Ovary (tissue), 9 donors: ENCODE measurements around the gene UHRF1. TPM values are rescaled to one million over a fixed set of nuclear protein-coding genes. Genes with fewer than 3 reads are reported as not detected.

Source experiments
- DNase-seq, 5 donors: peaks; one replicate each; pipeline ENCODE4 v3.0.0-alpha.2; 2019 to 2020
- H3K27ac ChIP-seq, 2 donors: fragments of 200-600 bp; one replicate each; pipeline versions ENCODE4 v1.5.1 to v1.8.0; 2019 to 2022
- H3K27me3 ChIP-seq: fragments of 200-600 bp; one replicate; pipeline ENCODE4 v1.8.0; 2022
- H3K36me3 ChIP-seq: fragments of 200-600 bp; sonication (generic); one replicate; pipeline ENCODE4 v1.5.1; 2019
- H3K4me1 ChIP-seq: one replicate; pipeline ENCODE4 v1.8.1; 2013; ENCODE audit warnings: mild to moderate bottlenecking, moderate library complexity; ENCODE audit not compliant: insufficient read depth
- H3K4me3 ChIP-seq: fragments of 200-600 bp; sonication (generic); one replicate; pipeline ENCODE4 v1.5.1; 2017
- H3K9me3 ChIP-seq, 2 donors: fragments of 200-600 bp in 1 of 2; sonication (generic) in 1 of 2; one replicate each; pipeline versions ENCODE4 v1.5.1 to v1.8.1; 2013 to 2019; ENCODE audit warnings: mild to moderate bottlenecking in 1 of 2, moderate library complexity in 1 of 2
- EP300 ChIP-seq: sonication (generic); formaldehyde crosslinking; IDR thresholded peaks from one replicate; pipeline ENCODE4 v1.6.1; 2017; ENCODE audit warnings: antibody characterized with exemption
- POLR2A ChIP-seq: fragments of 450-650 bp; IDR thresholded peaks from one replicate; pipeline ENCODE4 v1.6.1; 2017; ENCODE audit warnings: antibody characterized with exemption, mild to moderate bottlenecking, moderate library complexity
- WGBS, 3 donors: extraction: QIAGEN DNeasy Blood & Tissue Kit in 1 of 3; methylation state at CpG; one replicate each; pipeline versions ENCODE4 v1.1.5 to v1.1.7; 2013 to 2017; 5-methylcytosine and 5-hydroxymethylcytosine counted together
- intact Hi-C, 4 donors: fragments of 100-400 bp; cut with DNase I; formaldehyde crosslinking; loops; one replicate each; pipeline versions ENCODE4 v1.11.0 to v1.15.1; 2022 to 2023
- polyA plus RNA-seq, 2 donors: library from polyadenylated mRNA; stranded (reverse); fragments of 200-250 nt in 1 of 2; fragments of 350-450 nt in 1 of 2; fragmentation: Illumina TruSeq in 1 of 2; extraction: RNeasy Lipid Tissue Mini Kit (QIAGEN cat#74804) in 1 of 2; gene quantifications; one replicate each; pipeline ENCODE4 v1.2.3, GENCODE V29; 2013 to 2014
- total RNA-seq, 7 donors: library from RNA; depleted of rRNA in 2 of 7; stranded (reverse); fragments of >200 nt in 2 of 7; fragmentation: NEBNext Ultra II Directional in 3 of 7; extraction: Animal tissue kit (Norgen Biotek cat#: 25700) in 3 of 7; gene quantifications; one replicate each; pipeline versions ENCODE4 v1.1.0 to v1.2.4, GENCODE V29; 2016 to 2023
- TF ChIP-seq, protein P1 (sequence below), 3 donors: fragments of 450-650 bp in 2 of 3; fragments of 200-600 bp in 1 of 3; IDR thresholded peaks; one replicate each; pipeline versions ENCODE4 v1.5.1 to v1.8.0; 2016 to 2022; ENCODE audit warnings: antibody characterized with exemption in 3 of 3, mild to moderate bottlenecking in 1 of 3
- donor health status: DM: no; HTN: no; CAD: no; lungs with moderate emphysema.
- donor health status: DM: no; HTN: no; CAD: no.
- donor health status: Bipolar disorder and iron deficiency.
- donor health status: DM: yes; HTN: yes; CAD: no.
- donor health status: DM: no; HTN: no; CAD: no.
- donor health status: DM: yes; HTN: yes; CAD: no.

UHRF1 gene
- total and polyA plus RNA-seq, 9 donors = 0.18 to 4.0 (median 0.50) TPM

DNA sequence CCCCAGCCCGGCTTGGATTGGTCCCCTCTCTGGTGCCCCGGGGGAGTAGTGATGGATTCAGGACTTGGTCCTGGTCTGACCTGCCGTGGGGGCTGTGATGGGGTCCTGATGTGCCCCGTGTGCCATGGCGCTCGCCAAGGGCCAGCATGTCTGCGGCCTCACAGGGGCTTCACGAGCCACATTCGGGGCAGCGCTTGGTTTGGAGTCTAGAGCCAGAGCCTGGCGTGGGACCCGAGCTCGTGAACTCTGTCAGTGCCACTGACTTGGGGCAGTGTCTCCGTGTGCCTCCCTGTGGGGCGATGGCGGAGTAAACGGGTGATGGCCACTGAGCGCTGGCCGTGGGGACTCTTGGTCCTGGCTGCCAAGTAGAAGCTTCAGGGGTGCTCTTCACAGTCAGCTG is 76.8 kb downstream of the UHRF1 start:
- H3K36me3 ChIP-seq = no peaks in the 10 kb centered on the region
- peaks cover 28% of the 10 kb centered on the region for H3K4me1 ChIP-seq
- H3K27ac ChIP-seq = no peak overlapping the region
- 87% methylated on average over 19 of the region's 19 CpGs for WGBS, 3 donors
- intact Hi-C loops = loop anchor here in 1 of 4 donors (5.0 kb wide), 1 partner anchor 36 kb away; no protein-coding TSS in a partner anchor
- H3K4me3 ChIP-seq = no peak overlapping the region
- no peaks in the 10 kb centered on the region for H3K27me3 ChIP-seq
- TF ChIP-seq POLR2A = no peak
- TF ChIP-seq, protein P1, sequence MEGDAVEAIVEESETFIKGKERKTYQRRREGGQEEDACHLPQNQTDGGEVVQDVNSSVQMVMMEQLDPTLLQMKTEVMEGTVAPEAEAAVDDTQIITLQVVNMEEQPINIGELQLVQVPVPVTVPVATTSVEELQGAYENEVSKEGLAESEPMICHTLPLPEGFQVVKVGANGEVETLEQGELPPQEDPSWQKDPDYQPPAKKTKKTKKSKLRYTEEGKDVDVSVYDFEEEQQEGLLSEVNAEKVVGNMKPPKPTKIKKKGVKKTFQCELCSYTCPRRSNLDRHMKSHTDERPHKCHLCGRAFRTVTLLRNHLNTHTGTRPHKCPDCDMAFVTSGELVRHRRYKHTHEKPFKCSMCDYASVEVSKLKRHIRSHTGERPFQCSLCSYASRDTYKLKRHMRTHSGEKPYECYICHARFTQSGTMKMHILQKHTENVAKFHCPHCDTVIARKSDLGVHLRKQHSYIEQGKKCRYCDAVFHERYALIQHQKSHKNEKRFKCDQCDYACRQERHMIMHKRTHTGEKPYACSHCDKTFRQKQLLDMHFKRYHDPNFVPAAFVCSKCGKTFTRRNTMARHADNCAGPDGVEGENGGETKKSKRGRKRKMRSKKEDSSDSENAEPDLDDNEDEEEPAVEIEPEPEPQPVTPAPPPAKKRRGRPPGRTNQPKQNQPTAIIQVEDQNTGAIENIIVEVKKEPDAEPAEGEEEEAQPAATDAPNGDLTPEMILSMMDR (IDR thresholded peaks at IDR 0.05) = no peak
- TF ChIP-seq EP300 = no peak
- H3K9me3 ChIP-seq = no peaks in the 10 kb centered on the region
- peak in 1 of 5 donors; percentile 25 for DNase-seq

DNA sequence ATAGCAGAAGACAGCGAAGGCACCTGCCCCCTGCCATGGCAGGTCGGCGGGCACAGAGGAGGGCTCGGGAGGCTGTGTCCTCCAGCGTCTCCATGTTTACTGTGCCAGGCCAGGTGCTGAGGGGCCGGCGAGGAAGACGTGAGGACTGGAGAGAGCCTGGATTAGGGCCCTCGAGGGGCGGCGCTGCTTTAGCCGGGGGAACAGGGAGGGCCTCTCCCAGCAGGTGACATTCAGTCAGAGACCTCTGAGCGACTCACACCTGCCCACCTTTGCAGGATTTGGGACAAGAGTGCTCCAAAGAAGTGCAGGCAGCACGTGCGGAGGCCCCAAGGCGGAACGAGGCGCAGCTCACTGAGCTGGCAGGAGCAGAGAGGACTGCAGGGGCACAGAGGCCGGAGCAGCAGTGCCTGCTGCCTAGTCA is 77.2 kb downstream of the UHRF1 start:
- Histone ChIP-seq H3K4me3 (no peak overlapping the region), H3K36me3 (no peaks in the 10 kb centered on the region), H3K27me3 (no peaks in the 10 kb centered on the region), H3K27ac (no peak overlapping the region), H3K4me1 (peaks cover 28% of the 10 kb centered on the region), H3K9me3 (no peaks in the 10 kb centered on the region)
- TF ChIP-seq EP300 = no peak
- TF ChIP-seq, protein P1 (IDR thresholded peaks at IDR 0.05) = no peak
- intact Hi-C loops = loop anchor here in 1 of 4 donors (5.0 kb wide), 1 partner anchor 36 kb away; no protein-coding TSS in a partner anchor
- peak in 1 of 5 donors; percentile 34 for DNase-seq
- WGBS, 3 donors = 86% methylated on average over 18 to 19 of the region's 19 CpGs

DNA sequence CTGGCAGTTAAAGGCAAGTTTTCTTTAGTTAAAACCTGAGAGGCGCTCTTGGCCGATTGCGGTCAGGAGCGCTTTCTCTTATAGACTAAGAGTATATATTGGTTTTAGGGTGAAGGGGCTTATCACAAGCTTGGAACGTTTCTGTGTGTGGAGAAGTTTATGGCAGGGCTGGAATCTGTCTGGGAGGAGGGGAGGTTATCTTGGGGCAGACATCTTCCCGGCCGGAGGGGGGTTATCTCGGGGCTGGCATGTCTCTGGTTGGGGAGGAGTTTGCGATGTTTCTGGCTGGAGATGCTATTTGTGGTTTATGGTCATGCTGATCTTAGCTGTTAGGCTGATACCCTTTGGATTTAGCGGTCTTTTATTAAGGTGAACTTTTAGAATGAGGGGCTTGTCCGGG is 78.0 kb downstream of the UHRF1 start:
- TF ChIP-seq POLR2A (no peak), EP300 (no peak)
- TF ChIP-seq, protein P1 (IDR thresholded peaks at IDR 0.05) = no peak
- H3K27me3 ChIP-seq = no peaks in the 10 kb centered on the region
- DNase-seq = peak in 1 of 5 donors; percentile 36
- WGBS, 3 donors = 27 to 31% (median 28%) methylated on average over 11 of the region's 11 CpGs
- intact Hi-C loops = loop anchor here in 1 of 4 donors (5.0 kb wide), 1 partner anchor 35 kb away; no protein-coding TSS in a partner anchor
- no peaks in the 10 kb centered on the region for H3K36me3 ChIP-seq
- H3K27ac ChIP-seq = no peak overlapping the region
- H3K9me3 ChIP-seq = no peaks in the 10 kb centered on the region
- H3K4me1 ChIP-seq = peaks cover 28% of the 10 kb centered on the region
- H3K4me3 ChIP-seq = no peak overlapping the region

DNA sequence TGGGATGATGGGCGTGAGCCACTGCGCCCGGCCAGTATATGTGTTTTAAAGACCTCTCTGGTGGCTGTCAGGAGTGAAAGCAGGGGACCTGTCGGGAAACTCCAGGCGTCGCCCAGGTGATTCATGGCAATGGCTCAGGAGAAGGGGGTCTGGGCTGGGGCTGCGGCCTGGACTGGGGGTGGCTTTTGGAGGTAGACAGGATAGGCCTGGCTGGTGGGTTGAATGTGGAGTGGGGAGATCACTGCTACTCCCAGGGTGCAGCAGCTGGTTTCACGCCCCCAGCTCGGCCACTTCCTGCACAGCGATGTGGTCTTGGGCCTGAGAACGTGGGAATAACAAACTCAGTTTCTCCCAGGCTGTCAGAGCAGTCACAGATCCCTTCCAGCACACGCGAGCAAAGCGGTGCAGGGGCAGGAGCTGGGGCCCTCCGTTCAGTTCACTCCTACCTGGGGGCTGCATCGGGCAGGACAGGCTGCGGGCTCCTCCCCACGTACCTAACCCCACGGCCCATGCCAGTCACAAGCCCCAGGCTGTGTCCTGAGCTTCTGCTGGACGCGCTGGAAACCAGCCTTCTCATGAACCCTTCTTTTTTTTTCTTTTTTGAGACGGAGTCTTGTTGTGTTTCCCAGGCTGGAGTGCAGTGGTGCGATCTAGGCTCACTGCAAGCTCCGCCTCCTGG is 78.5 kb downstream of the UHRF1 start:
- Histone ChIP-seq H3K27ac (no peak overlapping the region), H3K36me3 (no peaks in the 10 kb centered on the region), H3K4me3 (no peak overlapping the region), H3K9me3 (no peaks in the 10 kb centered on the region), H3K27me3 (no peaks in the 10 kb centered on the region), H3K4me1 (peaks cover 28% of the 10 kb centered on the region)
- 50 to 60% (median 57%) methylated on average over 24 of the region's 24 CpGs for WGBS, 3 donors
- intact Hi-C loops = loop anchor here in 1 of 4 donors (5.0 kb wide), 1 partner anchor 34 kb away; no protein-coding TSS in a partner anchor
- TF ChIP-seq EP300 (no peak), POLR2A (no peak)
- peak in 2 of 5 donors; percentile 28 to 33 for DNase-seq

DNA sequence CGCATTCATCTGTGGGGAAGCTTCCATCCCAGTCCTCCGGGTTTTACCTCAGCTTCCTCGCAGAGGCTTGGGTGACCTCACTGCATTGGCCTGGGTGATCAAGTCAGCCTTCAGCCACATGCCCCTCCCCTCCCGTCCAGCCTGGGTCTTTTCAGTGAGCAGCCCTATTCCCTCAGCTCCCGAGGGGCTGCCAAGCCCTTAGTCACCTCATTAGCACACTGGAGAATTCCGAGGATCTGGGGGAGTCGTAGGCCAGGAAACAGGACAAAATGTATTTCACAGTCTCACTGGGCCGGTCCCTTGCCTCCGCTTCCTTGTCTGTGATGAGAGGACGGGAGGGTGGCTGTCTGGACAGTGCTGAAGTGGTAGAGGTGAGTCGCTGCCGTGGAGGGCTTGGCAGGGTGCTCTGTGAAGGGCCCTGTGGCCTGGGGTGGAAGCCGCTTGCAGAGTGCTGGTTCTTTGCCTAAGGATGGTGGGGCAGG is 79.5 kb downstream of the UHRF1 start:
- Histone ChIP-seq H3K27me3 (no peaks in the 10 kb centered on the region), H3K9me3 (no peaks in the 10 kb centered on the region), H3K36me3 (no peaks in the 10 kb centered on the region), H3K4me1 (peaks cover 24% of the 10 kb centered on the region), H3K27ac (no peak overlapping the region), H3K4me3 (no peak overlapping the region)
- DNase-seq = peak in 4 of 5 donors; percentile 66 to 74 (median 68)
- intact Hi-C loops = loop anchor here in 1 of 4 donors (5.0 kb wide), 1 partner anchor 33 kb away; no protein-coding TSS in a partner anchor
- TF ChIP-seq EP300 (no peak), POLR2A (no peak)
- TF ChIP-seq, protein P1 (IDR thresholded peaks at IDR 0.05) = no peak
- 21 to 29% (median 27%) methylated on average over 13 of the region's 13 CpGs for WGBS, 3 donors
